Upper lobe of right lung (tissue), 1 donor: ENCODE measurements around the gene CDH12. TPM values are rescaled to one million over a fixed set of nuclear protein-coding genes. Genes with fewer than 3 reads are reported as not detected.
"Not testable (repeated sequence)": the region's sequence is repeated elsewhere in the genome, so short reads cannot be mapped to it uniquely, and the experiment has no call there.

Source experiments
- ATAC-seq: fragments of 200-7000 bp; cut with Tn5 transposase; one replicate; pipeline ENCODE4 v1.9.1; 2020; ENCODE audit warnings: mild to moderate bottlenecking, moderate library complexity
- DNase-seq: peaks from one replicate; pipeline ENCODE4 v3.0.0-alpha.2; 2020
- H3K27ac ChIP-seq: fragments of 200-600 bp; one replicate; pipeline ENCODE4 v1.8.0; 2022
- H3K27me3 ChIP-seq: fragments of 200-600 bp; one replicate; pipeline ENCODE4 v1.8.0; 2022; ENCODE audit warnings: mild to moderate bottlenecking
- H3K36me3 ChIP-seq: fragments of 200-600 bp; one replicate; pipeline ENCODE4 v1.8.0; 2022
- H3K4me1 ChIP-seq: fragments of 200-600 bp; one replicate; pipeline ENCODE4 v1.8.0; 2022
- H3K4me3 ChIP-seq: fragments of 200-600 bp; one replicate; pipeline ENCODE4 v1.8.0; 2022; ENCODE audit warnings: mild to moderate bottlenecking
- H3K9me3 ChIP-seq: fragments of 200-600 bp; one replicate; pipeline ENCODE4 v1.8.0; 2022
- CTCF ChIP-seq: fragments of 200-600 bp; IDR thresholded peaks from one replicate; pipeline ENCODE4 v1.8.0; 2022; ENCODE audit warnings: antibody characterized with exemption
- intact Hi-C: fragments of 100-400 bp; cut with DNase I; formaldehyde crosslinking; loops from one replicate; pipeline ENCODE4 v1.11.0; 2022
- total RNA-seq: library from RNA; stranded (reverse); fragmentation: NEBNext Ultra II Directional; extraction: Animal tissue kit (Norgen Biotek cat#: 25700); gene quantifications from one replicate; pipeline ENCODE4 v1.2.1, GENCODE V29; 2021
- donor health status: DM: no; HTN: yes; CAD: no; lungs with severe emphysema.

CDH12 gene
- total RNA-seq, 1 donor from 2014 or later: not detected

GRCh38 chr5:22156953-22157352 is 696.2 kb downstream of the CDH12 start:
- H3K27ac ChIP-seq, H3K4me3 ChIP-seq, intact Hi-C loops, H3K36me3 ChIP-seq, ATAC-seq, H3K4me1 ChIP-seq, H3K27me3 ChIP-seq, DNase-seq, H3K9me3 ChIP-seq: not testable (repeated sequence)

- ATAC-seq, H3K27me3 ChIP-seq, H3K9me3 ChIP-seq, H3K36me3 ChIP-seq, DNase-seq, H3K4me3 ChIP-seq, H3K27ac ChIP-seq, intact Hi-C loops, H3K4me1 ChIP-seq: not testable (repeated sequence)
Measured at GRCh38 chr5:22154779-22155178, 698.4 kb downstream of the CDH12 start.

DNA sequence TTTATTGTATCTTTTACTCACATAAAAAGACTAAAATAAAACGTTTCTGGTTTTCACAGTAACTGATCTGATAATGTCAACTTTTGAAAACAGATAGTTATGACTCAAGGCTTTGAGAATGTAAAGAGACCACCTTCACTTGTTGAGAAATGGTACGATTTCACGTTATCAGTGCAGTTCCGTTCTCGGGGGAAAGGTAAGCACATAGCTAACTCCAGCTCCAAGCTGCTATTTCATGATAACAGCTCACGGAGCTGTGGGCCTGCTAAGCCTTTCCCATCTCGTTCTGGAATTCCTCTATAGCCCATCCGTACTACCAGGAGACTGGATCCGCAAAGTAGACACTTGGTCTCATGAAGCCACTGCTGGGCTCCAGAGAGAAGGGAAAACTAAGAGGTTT is 701.3 kb downstream of the CDH12 start:
- H3K36me3 ChIP-seq, intact Hi-C loops, ATAC-seq, H3K4me1 ChIP-seq, H3K4me3 ChIP-seq, H3K27me3 ChIP-seq, H3K27ac ChIP-seq, DNase-seq, H3K9me3 ChIP-seq: not testable (repeated sequence)

DNA sequence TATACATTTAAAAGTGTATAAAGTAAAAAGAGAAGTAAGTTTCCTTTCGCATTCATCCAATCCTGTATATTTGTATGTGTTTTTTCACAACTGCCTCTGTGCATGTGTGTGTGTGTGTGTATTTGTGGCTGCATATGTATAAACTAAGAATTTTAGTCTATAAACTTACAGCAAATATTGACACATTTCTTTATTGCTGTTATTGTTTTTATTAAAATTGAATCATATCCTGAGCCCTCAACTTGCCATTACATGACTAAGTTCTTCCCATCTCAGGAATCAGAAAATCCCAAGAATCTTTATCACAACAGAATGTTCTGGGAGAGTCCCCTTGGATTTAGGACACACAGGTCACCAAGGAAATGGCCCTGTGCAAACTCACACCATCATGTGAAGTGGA is 712.7 kb downstream of the CDH12 start:
- H3K4me1 ChIP-seq, ATAC-seq, H3K27ac ChIP-seq, intact Hi-C loops, H3K4me3 ChIP-seq, H3K27me3 ChIP-seq, DNase-seq, H3K9me3 ChIP-seq, H3K36me3 ChIP-seq: not testable (repeated sequence)

GRCh38 chr5:22139662-22140300 is 713.4 kb downstream of the CDH12 start:
- H3K27me3 ChIP-seq, H3K4me3 ChIP-seq, H3K4me1 ChIP-seq, ATAC-seq, DNase-seq, H3K27ac ChIP-seq, H3K36me3 ChIP-seq, H3K9me3 ChIP-seq, intact Hi-C loops: not testable (repeated sequence)

DNA sequence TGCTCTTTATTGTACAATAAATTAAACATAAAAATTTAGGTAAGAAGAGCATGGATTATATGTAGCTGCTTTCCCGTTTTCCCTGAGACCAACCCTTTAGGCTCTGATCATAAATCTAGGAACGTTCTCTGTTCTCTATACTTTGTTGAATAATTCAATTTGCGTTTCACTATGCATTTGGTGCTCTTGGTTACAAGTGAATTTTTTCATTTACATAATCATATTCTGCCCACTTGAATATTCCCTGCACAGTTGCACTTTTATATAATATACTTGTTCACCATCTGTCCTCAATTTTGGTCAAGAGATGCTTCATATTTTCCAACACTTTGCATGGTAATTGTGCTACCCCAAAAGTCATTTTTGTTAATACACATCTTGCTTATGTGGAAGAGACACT is 741.8 kb downstream of the CDH12 start:
- H3K27me3 ChIP-seq: no peaks in the 10 kb centered on the region
- intact Hi-C loops: no loop called here

DNA sequence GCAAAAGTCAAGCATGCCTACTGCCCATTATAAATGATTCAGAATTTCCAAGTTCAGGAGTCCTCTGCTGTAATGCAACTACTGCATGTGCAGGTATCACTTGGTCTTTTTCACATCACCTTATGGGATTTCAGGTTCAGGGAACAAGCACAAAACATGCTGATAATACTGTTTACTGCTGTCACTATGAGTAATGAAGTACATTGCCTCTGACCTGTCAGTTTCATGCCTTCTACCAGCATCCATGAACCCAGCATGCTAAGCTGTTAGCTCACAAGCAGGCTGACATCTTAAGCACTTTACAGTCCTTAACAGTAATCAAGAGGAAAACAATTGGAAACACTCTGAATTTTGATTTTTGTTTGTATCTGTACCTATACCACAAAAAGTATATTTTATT is 743.8 kb downstream of the CDH12 start:
- intact Hi-C loops: no loop called here
- ATAC-seq (no peak), DNase-seq (no peak)
- no peaks in the 10 kb centered on the region for H3K4me1 ChIP-seq
- no peak overlapping the region for H3K4me3 ChIP-seq
- no peaks in the 10 kb centered on the region for H3K9me3 ChIP-seq
- H3K36me3 ChIP-seq: no peaks in the 10 kb centered on the region
- H3K27ac ChIP-seq: no peak overlapping the region
- TF ChIP-seq CTCF: no peak
- no peaks in the 10 kb centered on the region for H3K27me3 ChIP-seq

More for the DNA sequence above, 741.8 kb downstream of the CDH12 start:
- no peak for TF ChIP-seq CTCF
- no peak for ATAC-seq
- Histone ChIP-seq H3K4me3 (no peak overlapping the region), H3K36me3 (no peaks in the 10 kb centered on the region), H3K27ac (no peak overlapping the region), H3K4me1 (no peaks in the 10 kb centered on the region), H3K9me3 (no peaks in the 10 kb centered on the region)
- no peak for DNase-seq

GRCh38 chr5:22108545-22108944 is 744.6 kb downstream of the CDH12 start:
- Histone ChIP-seq H3K36me3 (no peaks in the 10 kb centered on the region), H3K4me3 (no peak overlapping the region), H3K27me3 (no peaks in the 10 kb centered on the region), H3K27ac (no peak overlapping the region), H3K4me1 (no peaks in the 10 kb centered on the region), H3K9me3 (no peaks in the 10 kb centered on the region)
- no peak for TF ChIP-seq CTCF
- DNase-seq (no peak), ATAC-seq (no peak)
- intact Hi-C loops: no loop called here
